Neuronal stem cell (in vitro differentiated cells): Measurements from ENCODE around the gene PC.

ENCODE experiments used
- DNase-seq: peaks from one replicate; pipeline ENCODE4 v3.0.0-alpha.2; 2013; ENCODE audit warnings: low spot score
- H2AFZ ChIP-seq: one replicate; pipeline ENCODE4 v1.6.1; 2013; ENCODE audit warnings: mild to moderate bottlenecking, low read length, inconsistent platforms
- H2AK5ac ChIP-seq: 2 replicates; pipeline ENCODE4 v1.6.1; 2013; ENCODE audit warnings: low read depth, mild to moderate bottlenecking, inconsistent platforms, low read length, moderate library complexity, mixed read lengths
- H2BK120ac ChIP-seq: 2 replicates; pipeline ENCODE4 v1.6.1; 2013; ENCODE audit warnings: low read depth, mild to moderate bottlenecking, inconsistent platforms, low read length, moderate library complexity, mixed read lengths
- H2BK12ac ChIP-seq: one replicate; pipeline ENCODE4 v1.6.1; 2013; ENCODE audit warnings: low read length, inconsistent platforms
- H2BK15ac ChIP-seq: 2 replicates; pipeline ENCODE4 v1.6.1; 2013; ENCODE audit warnings: mild to moderate bottlenecking, low read length, inconsistent platforms, mixed read lengths
- H2BK5ac ChIP-seq: one replicate; pipeline ENCODE4 v1.6.1; 2013; ENCODE audit warnings: inconsistent platforms, mild to moderate bottlenecking, low read length, moderate library complexity
- H3K14ac ChIP-seq: one replicate; pipeline ENCODE4 v1.6.1; 2013; ENCODE audit warnings: low read length, inconsistent platforms
- H3K18ac ChIP-seq: 2 replicates; pipeline ENCODE4 v1.6.1; 2013; ENCODE audit warnings: low read length, inconsistent platforms
- H3K23ac ChIP-seq: 2 replicates; pipeline ENCODE4 v1.6.1; 2013; ENCODE audit warnings: low read depth, mild to moderate bottlenecking, mixed read lengths, low read length, inconsistent platforms; ENCODE audit not compliant: poor library complexity
- H3K27ac ChIP-seq: replicated peaks from 3 replicates; pipeline ENCODE4 v1.5.1; 2013; ENCODE audit warnings: low read length, inconsistent platforms
- H3K27me3 ChIP-seq, 3 experiments: 2 replicates each; pipeline ENCODE4 v1.6.1; 2013; ENCODE audit warnings: low read length in 3 of 3, mild to moderate bottlenecking in 2 of 3, inconsistent platforms in 1 of 3, low read depth in 1 of 3, mixed read lengths in 1 of 3, moderate library complexity in 1 of 3; ENCODE audit not compliant: control insufficient read depth in 3 of 3, insufficient read depth in 3 of 3
- H3K36me3 ChIP-seq, 2 donors: replicated peaks in 1 of 2; 2 replicates each; pipeline ENCODE4 v1.6.1; 2013; ENCODE audit warnings: low read length in 2 of 2; ENCODE audit not compliant: control insufficient read depth in 2 of 2, insufficient read depth in 2 of 2
- H3K4ac ChIP-seq: 2 replicates; pipeline ENCODE4 v1.6.1; 2013; ENCODE audit warnings: inconsistent platforms, mild to moderate bottlenecking, low read length, moderate library complexity
- H3K4me1 ChIP-seq, 2 donors: 1 replicate in 1 of 2; 2 replicates in 1 of 2; pipeline ENCODE4 v1.6.1; 2013; ENCODE audit warnings: low read length in 2 of 2, low read depth in 1 of 2; ENCODE audit not compliant: control insufficient read depth in 2 of 2, insufficient read depth in 1 of 2
- H3K4me2 ChIP-seq: one replicate; pipeline ENCODE4 v1.6.1; 2013; ENCODE audit warnings: mild to moderate bottlenecking, low read length, inconsistent platforms; ENCODE audit not compliant: insufficient read depth, poor library complexity, severe bottlenecking
- H3K4me3 ChIP-seq, 2 donors: 2 replicates each; pipeline ENCODE4 v1.5.1; 2013; ENCODE audit warnings: low read length in 2 of 2, mild to moderate bottlenecking in 2 of 2, inconsistent platforms in 1 of 2, moderate library complexity in 1 of 2
- H3K79me1 ChIP-seq: one replicate; pipeline ENCODE4 v1.6.1; 2013; ENCODE audit warnings: low read depth, mild to moderate bottlenecking, inconsistent platforms, low read length, moderate library complexity
- H3K9ac ChIP-seq: one replicate; pipeline ENCODE4 v1.6.1; 2013; ENCODE audit warnings: mild to moderate bottlenecking, low read depth, low read length, inconsistent platforms; ENCODE audit not compliant: poor library complexity
- H3K9me3 ChIP-seq, 2 donors: replicated peaks in 1 of 2; 2 replicates each; pipeline versions ENCODE3 to v1.6.1; 2013; ENCODE audit warnings: low read length in 2 of 2, mild to moderate bottlenecking in 2 of 2, inconsistent platforms in 1 of 2, low read depth in 1 of 2, mixed read lengths in 1 of 2, moderate library complexity in 1 of 2; ENCODE audit not compliant: control insufficient read depth in 2 of 2, insufficient read depth in 1 of 2
- H4K8ac ChIP-seq: one replicate; pipeline ENCODE4 v1.6.1; 2013; ENCODE audit warnings: low read depth, mild to moderate bottlenecking, inconsistent platforms, low read length, moderate library complexity
- H4K91ac ChIP-seq: one replicate; pipeline ENCODE4 v1.6.1; 2013; ENCODE audit warnings: low read length, low read depth, mild to moderate bottlenecking, inconsistent platforms; ENCODE audit not compliant: poor library complexity
- WGBS, 2 donors: extraction: QIAGEN DNeasy Blood & Tissue Kit; methylation state at CpG; one replicate each; pipeline ENCODE4 v1.1.7; 2013; ENCODE audit warnings: missing lambda C conversion rate in 2 of 2, mixed read lengths in 1 of 2; ENCODE audit not compliant: insufficient read length in 2 of 2, insufficient replicate concordance in 1 of 2; ENCODE audit errors: extremely low coverage in 2 of 2; 5-methylcytosine and 5-hydroxymethylcytosine counted together

Gene PC

GRCh38 chr11:66910669-66911068, 47.5 kb downstream of the PC start:
- Histone ChIP-seq H2AFZ (no peak overlapping the region), H3K4me2 (no peak overlapping the region), H2AK5ac (no peak overlapping the region), H3K9ac (no peak overlapping the region), H3K23ac (no peak overlapping the region), H3K4me3 (no peak overlapping the region), H3K4ac (no peak overlapping the region), H4K91ac (no peak overlapping the region), H2BK15ac (no peak overlapping the region), H3K27ac (no peak overlapping the region), H3K36me3 (no peaks in the 10 kb centered on the region), H2BK120ac (no peak overlapping the region), H3K14ac (no peak overlapping the region), H3K79me1 (no peaks in the 10 kb centered on the region), H2BK5ac (no peak overlapping the region), H3K27me3 (no peaks in the 10 kb centered on the region), H3K9me3 (no peaks in the 10 kb centered on the region), H2BK12ac (no peak overlapping the region), H4K8ac (no peak overlapping the region), H3K4me1 (peaks cover 31 to 37% of the 10 kb centered on the region in 2 donors), H3K18ac (no peak overlapping the region)
- DNase-seq, result no peak
- no CpG with 5 or more reads among the region's 4 CpGs for WGBS, 2 donors

- Histone ChIP-seq H2BK12ac (no peak overlapping the region), H2BK15ac (no peak overlapping the region), H3K36me3 (no peaks in the 10 kb centered on the region), H2BK120ac (no peak overlapping the region), H3K18ac (no peak overlapping the region), H2AFZ (no peak overlapping the region), H3K14ac (no peak overlapping the region), H3K23ac (no peak overlapping the region), H4K8ac (no peak overlapping the region), H3K9ac (no peak overlapping the region), H2AK5ac (no peak overlapping the region), H3K4me1 (peaks cover 29 to 33% of the 10 kb centered on the region in 2 donors), H3K4ac (no peak overlapping the region), H3K4me2 (no peak overlapping the region), H3K27ac (no peak overlapping the region), H2BK5ac (no peak overlapping the region), H4K91ac (no peak overlapping the region), H3K79me1 (no peaks in the 10 kb centered on the region), H3K4me3 (no peak overlapping the region), H3K27me3 (no peaks in the 10 kb centered on the region), H3K9me3 (no peaks in the 10 kb centered on the region)
- DNase-seq, result no peak
- WGBS, 2 donors, result no CpG with 5 or more reads among the region's 10 CpGs
These were observed 48.2 kb downstream of the PC start for GRCh38 chr11:66910016-66910415.

GRCh38 chr11:66909181-66909580, 49.0 kb downstream of the PC start:
- H3K36me3 ChIP-seq, result no peaks in the 10 kb centered on the region
- H2BK120ac ChIP-seq, result no peak overlapping the region
- H3K27ac ChIP-seq, result no peak overlapping the region
- no peak overlapping the region for H2BK5ac ChIP-seq
- no peak overlapping the region for H3K4ac ChIP-seq
- WGBS, 2 donors, result no CpG with 5 or more reads among the region's 8 CpGs
- H3K23ac ChIP-seq, result no peak overlapping the region
- H3K79me1 ChIP-seq, result no peaks in the 10 kb centered on the region
- H3K4me2 ChIP-seq, result no peak overlapping the region
- H3K9me3 ChIP-seq, result no peaks in the 10 kb centered on the region
- H2BK15ac ChIP-seq, result no peak overlapping the region
- H4K8ac ChIP-seq, result no peak overlapping the region
- no peak overlapping the region for H3K9ac ChIP-seq
- no peak overlapping the region for H2BK12ac ChIP-seq
- no peak overlapping the region for H3K14ac ChIP-seq
- peak overlapping the region; percentile 27 for H2AK5ac ChIP-seq
- H3K4me1 ChIP-seq, result peaks cover 28 to 33% of the 10 kb centered on the region in 2 donors
- no peak overlapping the region for H3K18ac ChIP-seq
- no peak overlapping the region for H4K91ac ChIP-seq
- no peak overlapping the region for H3K4me3 ChIP-seq
- no peaks in the 10 kb centered on the region for H3K27me3 ChIP-seq
- no peak overlapping the region for H2AFZ ChIP-seq
- no peak for DNase-seq

- Histone ChIP-seq H3K27ac (no peak overlapping the region), H2BK120ac (no peak overlapping the region)
These were observed 50.2 kb downstream of the PC start for GRCh38 chr11:66907751-66908630.

More at GRCh38 chr11:66907751-66908630, 50.2 kb downstream of the PC start:
- Histone ChIP-seq H2AFZ (no peak overlapping the region), H2BK5ac (no peak overlapping the region), H2BK15ac (no peak overlapping the region), H2AK5ac (no peak overlapping the region), H3K18ac (no peak overlapping the region), H3K4me2 (no peak overlapping the region), H3K4ac (no peak overlapping the region), H3K4me1 (peaks cover 26 to 29% of the 10 kb centered on the region in 2 donors), H4K8ac (no peak overlapping the region), H3K9ac (peak overlapping the region; percentile 31), H3K4me3 (no peak overlapping the region), H3K79me1 (no peaks in the 10 kb centered on the region), H3K14ac (no peak overlapping the region), H3K27me3 (no peaks in the 10 kb centered on the region), H3K9me3 (no peaks in the 10 kb centered on the region), H3K36me3 (no peaks in the 10 kb centered on the region), H3K23ac (no peak overlapping the region), H4K91ac (no peak overlapping the region), H2BK12ac (no peak overlapping the region)
- no CpG with 5 or more reads among the region's 9 CpGs for WGBS, 2 donors
- DNase-seq, result no peak
